Ascending aorta (tissue), 2 donors: ENCODE results near the gene DNAJC6. TPM values are rescaled to one million over a fixed set of nuclear protein-coding genes. Genes with fewer than 3 reads are reported as not detected.

Experiments used
- DNase-seq, 2 donors: peaks; one replicate each; pipeline ENCODE4 v3.0.0-alpha.2; 2019; ENCODE audit warnings: low spot score in 2 of 2
- H3K27ac ChIP-seq, 2 donors: fragments of 200-600 bp; sonication (generic); one replicate each; pipeline ENCODE4 v1.5.1; 2016 to 2017; ENCODE audit warnings: mild to moderate bottlenecking in 1 of 2
- H3K27me3 ChIP-seq: fragments of 200-600 bp; sonication (generic); one replicate; pipeline ENCODE4 v1.5.1; 2017
- H3K36me3 ChIP-seq, 2 donors: fragments of 200-600 bp; sonication (generic); one replicate each; pipeline ENCODE4 v1.5.1; 2016
- H3K4me1 ChIP-seq, 2 donors: fragments of 200-600 bp; sonication (generic); one replicate each; pipeline ENCODE4 v1.5.1; 2016 to 2017; ENCODE audit warnings: mild to moderate bottlenecking in 1 of 2
- H3K4me3 ChIP-seq, 2 donors: fragments of 200-600 bp; sonication (generic); one replicate each; pipeline ENCODE4 v1.5.1; 2016 to 2017; ENCODE audit warnings: mild to moderate bottlenecking in 1 of 2
- H3K9me3 ChIP-seq, 2 donors: fragments of 200-600 bp; sonication (generic); one replicate each; pipeline ENCODE4 v1.5.1; 2016
- CTCF ChIP-seq, 3 experiments: fragments of 200-600 bp in 2 of 3; fragments of 450-650 bp in 1 of 3; sonication (generic) in 2 of 3; IDR thresholded peaks; one replicate each; pipeline ENCODE4 v1.5.1; 2016 to 2019; ENCODE audit warnings: antibody characterized with exemption in 3 of 3, mild to moderate bottlenecking in 1 of 3, moderate library complexity in 1 of 3
- intact Hi-C: fragments of 100-400 bp; cut with DNase I; formaldehyde crosslinking; loops from one replicate; pipeline ENCODE4 v1.15.1; 2023
- total RNA-seq: library from RNA; depleted of rRNA; stranded (reverse); fragments of >200 nt; gene quantifications from one replicate; pipeline ENCODE4 v1.1.0, GENCODE V29; 2016

Gene DNAJC6
- total RNA-seq, 1 donor from 2014 or later = 0.21 TPM

GRCh38 chr1:65359888-65360287 lies 50.5 kb downstream of the DNAJC6 start:
- no peak for DNase-seq
- Histone ChIP-seq H3K9me3 (no peaks in the 10 kb centered on the region), H3K27me3 (no peaks in the 10 kb centered on the region), H3K4me3 (no peak overlapping the region), H3K4me1 (no peaks in the 10 kb centered on the region), H3K27ac (no peak overlapping the region), H3K36me3 (no peaks in the 10 kb centered on the region)
- no peak for TF ChIP-seq CTCF (IDR thresholded peaks at IDR 0.05)
- intact Hi-C loops = no loop called here

GRCh38 chr1:65360648-65361047 lies 51.3 kb downstream of the DNAJC6 start:
- no peak overlapping the region for H3K4me3 ChIP-seq
- DNase-seq = no peak
- H3K27me3 ChIP-seq = no peaks in the 10 kb centered on the region
- H3K36me3 ChIP-seq = no peaks in the 10 kb centered on the region
- no peak for TF ChIP-seq CTCF (IDR thresholded peaks at IDR 0.05)
- H3K4me1 ChIP-seq = no peaks in the 10 kb centered on the region
- intact Hi-C loops = no loop called here
- no peak overlapping the region for H3K27ac ChIP-seq
- no peaks in the 10 kb centered on the region for H3K9me3 ChIP-seq

GRCh38 chr1:65362545-65362944 lies 53.2 kb downstream of the DNAJC6 start:
- Histone ChIP-seq H3K36me3 (peaks cover 0 to 4% of the 10 kb centered on the region in 2 donors), H3K4me3 (no peak overlapping the region), H3K27ac (no peak overlapping the region), H3K27me3 (no peaks in the 10 kb centered on the region), H3K4me1 (no peaks in the 10 kb centered on the region), H3K9me3 (no peaks in the 10 kb centered on the region)
- no peak for TF ChIP-seq CTCF (IDR thresholded peaks at IDR 0.05)
- intact Hi-C loops = no loop called here
- DNase-seq = no peak

- no peak for DNase-seq
- intact Hi-C loops = no loop called here
Measured at GRCh38 chr1:65363484-65363883, 54.1 kb downstream of the DNAJC6 start.

GRCh38 chr1:65368403-65368802 lies 59.1 kb downstream of the DNAJC6 start:
- intact Hi-C loops = no loop called here
- Histone ChIP-seq H3K27ac (no peak overlapping the region), H3K9me3 (no peaks in the 10 kb centered on the region), H3K4me3 (no peak overlapping the region), H3K36me3 (peaks cover 0 to 4% of the 10 kb centered on the region in 2 donors), H3K27me3 (no peaks in the 10 kb centered on the region), H3K4me1 (peaks cover 0 to 4% of the 10 kb centered on the region in 2 donors)
- no peak for TF ChIP-seq CTCF (IDR thresholded peaks at IDR 0.05)
- no peak for DNase-seq

More at GRCh38 chr1:65363484-65363883, 54.1 kb downstream of the DNAJC6 start:
- Histone ChIP-seq H3K4me3 (no peak overlapping the region), H3K27me3 (no peaks in the 10 kb centered on the region), H3K9me3 (no peaks in the 10 kb centered on the region), H3K4me1 (no peaks in the 10 kb centered on the region), H3K27ac (no peak overlapping the region), H3K36me3 (peaks cover 0 to 4% of the 10 kb centered on the region in 2 donors)
- TF ChIP-seq CTCF (IDR thresholded peaks at IDR 0.05) = no peak

- no peaks in the 10 kb centered on the region for H3K9me3 ChIP-seq
- no peak overlapping the region for H3K4me3 ChIP-seq
- intact Hi-C loops = no loop called here
- peaks cover 0 to 4% of the 10 kb centered on the region in 2 donors for H3K4me1 ChIP-seq
- no peak overlapping the region for H3K27ac ChIP-seq
- no peak for DNase-seq
- no peaks in the 10 kb centered on the region for H3K36me3 ChIP-seq
- H3K27me3 ChIP-seq = no peaks in the 10 kb centered on the region
- TF ChIP-seq CTCF (IDR thresholded peaks at IDR 0.05) = no peak
Measured at GRCh38 chr1:65371544-65371943, 62.2 kb downstream of the DNAJC6 start.
